GM19438 (cell line): ENCODE results near the gene LDLRAD3.

ENCODE experiments used
- ATAC-seq: cut with Tn5 transposase; IDR thresholded peaks from one replicate; pipeline ENCODE4 v1.9.1; 2021; ENCODE audit warnings: low read depth; ENCODE audit not compliant: unreplicated experiment

Gene LDLRAD3

DNA sequence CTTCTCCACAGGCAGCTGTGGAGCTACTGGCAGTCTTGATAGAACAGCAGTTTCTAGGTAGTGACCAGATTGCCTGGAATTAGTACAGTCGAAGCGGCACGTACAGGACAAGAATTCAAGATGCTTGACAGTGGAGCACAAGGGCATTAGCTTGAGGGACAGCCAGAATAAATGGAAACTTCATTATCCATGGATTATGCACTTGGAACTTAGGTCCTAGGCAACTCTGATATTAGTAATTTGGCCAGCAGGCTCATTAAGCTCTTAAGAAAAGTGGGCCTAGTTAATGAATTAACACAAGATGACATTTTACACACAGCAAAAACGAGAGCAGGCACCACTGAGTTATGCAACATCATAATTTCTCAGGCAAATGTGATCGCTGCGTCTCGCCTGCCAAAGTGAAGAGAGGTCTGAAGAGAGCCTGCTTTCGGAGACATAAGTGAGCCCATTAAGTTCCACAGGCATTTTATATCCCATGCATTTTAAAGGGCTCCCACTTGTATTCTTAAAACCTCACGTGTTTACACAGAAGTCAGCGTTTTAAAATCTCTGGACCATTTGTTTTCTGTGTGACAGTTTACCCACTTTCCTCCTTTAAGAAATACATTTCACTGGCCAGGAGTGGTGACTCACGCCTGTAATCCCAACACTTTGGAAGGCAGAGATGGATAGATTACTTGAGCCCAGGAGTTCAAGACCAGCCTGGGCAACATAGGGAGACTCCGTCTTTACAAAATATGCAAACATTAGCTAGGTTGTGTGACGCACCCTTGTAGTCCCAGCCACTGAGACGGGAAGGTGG lies 279.2 kb downstream of the LDLRAD3 start:
- ATAC-seq, result no peak

DNA sequence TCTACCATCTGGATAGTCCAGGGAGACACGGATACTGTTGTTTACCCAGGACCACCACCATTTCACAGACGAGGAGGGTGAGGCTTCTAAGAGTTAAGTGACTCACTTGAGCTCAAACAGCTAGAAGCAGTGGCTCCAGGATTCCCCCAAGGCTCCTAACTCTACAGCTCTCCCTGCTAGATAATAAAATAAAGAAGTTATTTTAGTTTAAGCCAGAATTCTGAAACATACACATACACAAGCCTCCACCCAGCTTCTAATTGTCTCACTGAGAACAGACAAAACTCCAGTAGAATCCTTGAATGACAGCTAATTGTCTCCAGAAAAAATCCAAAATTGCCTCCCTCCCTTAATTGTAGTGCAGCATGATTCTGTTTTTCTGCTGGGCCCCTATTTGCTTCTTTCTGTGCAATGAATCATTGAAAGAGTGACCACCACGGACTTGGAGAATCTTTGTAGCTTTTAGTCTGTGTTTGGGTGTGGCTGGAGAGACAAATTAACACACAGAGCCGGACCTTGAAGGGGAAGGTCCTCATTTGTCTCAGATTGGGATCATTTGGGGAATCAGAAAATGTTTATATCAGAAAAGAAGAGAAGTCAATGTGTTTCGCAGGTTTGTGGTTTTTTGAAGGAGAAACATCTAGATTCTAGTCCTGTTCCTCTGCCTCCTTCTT lies 280.5 kb downstream of the LDLRAD3 start:
- ATAC-seq, result no peak

DNA sequence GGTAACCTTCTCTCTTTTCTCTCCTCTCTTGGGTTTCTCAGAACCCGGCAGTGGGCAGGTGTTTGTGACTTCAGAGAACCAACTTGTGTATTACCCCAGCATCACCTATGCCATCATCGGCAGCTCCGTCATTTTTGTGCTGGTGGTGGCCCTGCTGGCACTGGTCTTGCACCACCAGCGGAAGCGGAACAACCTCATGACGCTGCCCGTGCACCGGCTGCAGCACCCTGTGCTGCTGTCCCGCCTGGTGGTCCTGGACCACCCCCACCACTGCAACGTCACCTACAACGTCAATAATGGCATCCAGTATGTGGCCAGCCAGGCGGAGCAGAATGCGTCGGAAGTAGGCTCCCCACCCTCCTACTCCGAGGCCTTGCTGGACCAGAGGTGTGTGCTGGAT lies 283.2 kb downstream of the LDLRAD3 start:
- ATAC-seq, result no peak

DNA sequence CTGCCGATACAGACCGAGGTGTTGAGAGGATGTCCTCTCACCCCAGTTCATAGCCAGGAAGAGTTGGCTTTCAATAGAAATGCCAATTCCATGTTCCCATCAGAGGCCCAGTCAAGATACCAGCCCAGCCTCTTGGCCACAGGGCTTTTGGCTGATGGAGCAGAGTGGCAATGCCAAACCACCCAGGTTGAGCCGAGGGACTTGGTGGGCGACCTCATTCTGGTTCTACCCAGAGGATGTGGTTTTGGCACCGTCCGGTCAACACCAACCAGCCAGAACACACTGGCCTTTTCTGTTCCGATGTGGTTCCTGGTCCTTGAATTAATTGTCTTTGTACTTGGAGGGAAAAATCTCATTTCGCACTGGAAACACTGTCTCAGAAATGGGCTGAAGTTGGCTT lies 284.8 kb downstream of the LDLRAD3 start:
- ATAC-seq, result no peak

DNA sequence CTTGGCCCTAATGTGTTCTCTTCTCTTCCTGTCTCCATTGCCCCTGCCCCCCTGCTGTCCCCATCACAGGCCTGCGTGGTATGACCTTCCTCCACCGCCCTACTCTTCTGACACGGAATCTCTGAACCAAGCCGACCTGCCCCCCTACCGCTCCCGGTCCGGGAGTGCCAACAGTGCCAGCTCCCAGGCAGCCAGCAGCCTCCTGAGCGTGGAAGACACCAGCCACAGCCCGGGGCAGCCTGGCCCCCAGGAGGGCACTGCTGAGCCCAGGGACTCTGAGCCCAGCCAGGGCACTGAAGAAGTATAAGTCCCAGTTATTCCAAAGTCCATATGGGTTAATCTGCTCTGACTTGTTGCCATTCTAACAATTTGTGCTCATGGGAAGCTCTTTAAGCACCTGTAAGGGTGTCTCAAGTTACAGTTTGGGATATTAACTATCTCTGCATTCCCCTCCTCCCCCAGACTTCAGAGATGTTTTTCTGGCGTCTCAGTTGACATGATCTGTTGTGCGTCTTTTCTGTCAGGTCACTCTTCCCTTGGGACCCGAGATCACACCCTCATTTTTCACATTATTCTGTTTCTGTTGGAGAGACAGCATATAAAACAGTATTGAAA lies 285.3 kb downstream of the LDLRAD3 start:
- ATAC-seq, result no peak

DNA sequence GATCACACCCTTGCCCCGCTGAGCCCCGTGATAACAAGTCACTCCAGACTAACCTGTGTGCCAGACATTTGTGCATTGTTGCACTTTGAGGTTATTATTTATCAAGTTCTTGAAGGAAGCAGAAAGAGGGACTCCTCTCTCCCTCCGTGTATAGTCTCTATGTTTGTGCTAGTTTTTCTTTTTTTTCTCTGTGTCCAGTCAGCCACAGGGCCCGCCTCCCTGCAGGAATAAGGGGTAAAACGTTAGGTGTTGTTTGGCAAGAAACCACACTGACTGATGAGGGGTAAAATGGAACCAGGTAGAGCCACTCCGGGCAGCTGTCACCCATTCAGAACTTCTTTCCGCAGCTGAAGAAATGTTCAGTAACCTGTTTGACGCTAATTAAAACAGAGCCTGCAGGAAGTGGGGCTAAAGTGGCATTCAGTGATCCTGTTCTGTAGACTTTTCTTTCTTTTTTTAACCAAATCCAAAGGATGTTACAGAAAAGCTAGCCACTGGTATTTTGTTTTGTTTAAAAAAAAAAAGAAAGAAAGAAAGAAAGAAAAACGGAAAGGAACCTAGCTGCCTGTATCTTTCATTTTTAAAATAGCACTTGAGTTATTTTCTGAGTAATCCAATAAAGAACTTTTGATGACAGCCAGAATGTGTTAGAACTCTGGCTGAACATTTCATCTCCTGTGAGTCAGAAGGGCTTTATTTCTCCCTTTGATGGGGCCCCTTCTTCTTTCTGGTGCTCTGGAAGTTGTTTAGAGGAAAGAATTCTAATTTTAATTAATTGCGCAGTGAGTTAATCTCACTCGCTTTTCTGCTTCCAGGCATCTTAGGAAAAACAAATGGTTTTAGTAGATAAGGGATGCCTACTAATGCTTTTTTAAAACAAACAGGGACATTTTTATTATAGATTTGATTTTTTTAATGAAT lies 287.2 kb downstream of the LDLRAD3 start:
- ATAC-seq, result no peak

DNA sequence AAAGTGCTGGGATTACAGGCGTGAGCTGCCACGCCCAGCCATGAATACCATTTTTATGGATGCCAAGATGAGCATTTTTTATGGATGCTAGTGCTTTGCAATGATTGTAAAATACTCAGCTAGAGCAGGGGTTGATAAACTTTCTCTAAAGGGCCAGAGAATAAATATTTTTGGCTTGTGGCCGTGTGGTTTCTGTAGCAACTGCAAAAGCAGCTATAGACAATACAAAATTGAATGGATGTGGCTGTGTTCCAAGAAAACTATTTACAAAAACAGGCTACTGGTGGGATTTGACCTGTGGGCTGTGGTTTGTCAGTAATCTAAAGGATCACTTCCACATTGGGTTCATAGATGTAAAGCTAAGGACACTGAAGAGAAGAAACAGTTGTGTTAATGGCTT lies 289.3 kb downstream of the LDLRAD3 start:
- no peak for ATAC-seq

DNA sequence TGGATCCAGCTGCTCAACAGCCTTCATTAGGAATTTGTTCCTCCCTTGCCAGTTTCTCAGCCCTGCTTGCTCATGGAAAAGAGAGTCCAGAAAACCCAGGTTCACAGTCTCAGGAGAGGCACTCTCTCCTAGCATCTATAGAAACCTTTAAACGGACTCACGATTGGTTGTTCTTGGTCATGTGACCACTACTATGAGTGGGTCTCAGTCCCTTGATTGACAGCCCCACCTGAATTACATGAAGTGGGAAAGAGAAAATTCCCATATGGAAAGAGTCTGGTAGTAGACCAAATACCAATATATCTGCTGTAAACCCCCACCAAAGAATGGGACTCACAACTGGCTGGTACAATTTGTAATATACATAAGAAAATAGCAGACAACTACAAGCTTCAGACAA lies 291.0 kb downstream of the LDLRAD3 start:
- ATAC-seq, result no peak

DNA sequence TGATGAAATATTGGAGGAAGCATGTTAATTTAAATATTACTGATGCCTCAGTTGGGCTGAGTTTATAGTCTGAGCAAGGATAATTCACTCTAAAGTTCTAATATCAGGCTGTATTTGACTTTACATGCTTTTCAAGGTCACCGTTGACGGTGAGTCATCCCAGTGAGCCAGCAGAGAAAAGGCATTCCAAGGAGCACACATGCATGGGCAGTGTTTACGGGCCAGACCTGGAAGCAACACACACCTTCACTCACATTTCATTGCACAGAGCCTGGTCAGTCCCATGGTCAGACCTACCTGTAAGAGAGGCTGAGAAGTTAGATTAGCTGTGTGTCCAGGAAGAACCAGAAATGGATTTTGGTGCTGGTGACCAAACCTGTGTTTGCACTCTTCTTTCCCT lies 291.9 kb downstream of the LDLRAD3 start:
- no peak for ATAC-seq

DNA sequence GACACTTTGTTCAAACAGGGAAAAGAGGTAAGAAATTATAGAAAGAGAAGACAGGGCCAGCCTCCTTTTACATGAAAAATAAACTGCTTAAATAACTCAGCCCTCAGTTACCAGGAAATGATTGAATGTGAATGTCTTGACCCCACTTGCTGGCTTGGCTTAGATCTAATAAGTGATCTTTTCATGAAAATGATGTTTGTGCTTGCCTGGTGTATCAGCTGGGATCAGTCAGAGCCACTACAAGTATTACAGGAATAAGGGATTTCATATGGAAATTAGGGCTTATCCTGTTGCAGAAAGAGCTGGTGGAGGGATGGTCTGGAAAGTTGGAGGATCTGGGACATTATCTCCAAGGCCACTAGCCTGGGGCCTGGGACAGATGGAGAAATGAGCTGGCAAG lies 293.5 kb downstream of the LDLRAD3 start:
- ATAC-seq, result no peak

DNA sequence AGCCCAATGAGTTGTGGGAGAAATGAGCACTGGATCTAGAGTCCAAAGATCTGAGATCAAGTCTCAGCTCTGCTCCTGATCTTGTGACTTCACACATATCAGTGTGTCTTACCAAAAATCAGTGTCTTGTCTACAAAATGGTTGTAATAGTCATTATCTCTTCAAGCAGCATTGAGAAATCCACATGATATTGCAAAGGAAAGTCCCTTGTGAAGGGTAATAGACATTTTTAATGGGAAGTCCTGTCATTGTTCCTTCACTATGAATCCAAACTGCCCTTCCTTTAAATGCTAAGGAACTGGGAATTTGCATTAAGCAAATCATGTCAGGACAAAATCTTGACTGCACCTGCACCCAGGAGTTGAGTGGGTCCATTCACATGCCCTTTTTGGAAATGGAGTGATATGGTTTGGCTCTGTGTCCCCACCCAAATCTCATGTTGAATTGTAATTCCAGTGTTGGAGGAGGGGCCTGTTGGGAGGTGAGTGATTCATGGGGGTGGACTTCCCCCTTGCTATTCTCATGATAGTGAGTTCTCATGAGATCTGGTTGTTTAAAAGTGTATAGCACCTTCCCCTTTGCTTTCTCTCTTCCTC lies 294.3 kb downstream of the LDLRAD3 start:
- ATAC-seq, result no peak

DNA sequence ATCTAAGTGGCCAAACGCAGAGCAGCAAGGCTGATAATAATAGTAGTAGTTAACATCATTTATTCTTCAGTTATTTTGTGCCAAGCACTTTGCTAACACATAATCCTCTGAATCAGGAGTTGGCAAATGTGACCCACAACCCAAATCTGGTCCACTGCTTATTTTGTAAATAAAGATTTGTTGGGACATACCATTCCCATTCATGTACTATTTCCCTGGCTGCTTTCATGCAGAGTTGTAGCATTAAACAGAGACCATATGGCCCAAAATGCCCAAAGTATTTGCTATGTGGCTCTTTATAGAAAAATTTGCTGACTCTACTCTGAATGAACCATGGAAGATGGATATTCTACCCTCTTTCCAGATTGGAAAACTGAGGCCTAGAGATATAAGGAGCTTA lies 295.0 kb downstream of the LDLRAD3 start:
- ATAC-seq, result no peak

DNA sequence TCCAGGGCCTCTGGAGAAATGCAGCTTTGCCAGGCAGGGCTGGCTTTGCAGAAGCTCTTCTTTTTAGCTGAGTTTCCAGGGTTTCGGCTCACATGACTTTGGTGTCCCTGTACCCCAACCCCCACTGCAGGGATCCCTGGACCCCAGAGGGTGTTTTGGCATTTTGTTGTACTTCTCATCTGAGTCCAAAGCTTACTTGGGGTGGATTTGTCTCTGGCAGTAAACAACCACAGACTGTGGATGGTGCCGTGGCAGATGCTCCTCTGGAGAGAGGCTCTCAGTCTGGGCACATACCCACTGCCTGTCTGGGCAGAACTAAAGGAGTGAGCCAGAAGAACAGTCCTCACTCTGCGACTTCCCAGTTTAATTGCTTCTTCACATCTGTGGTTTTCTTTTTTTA lies 295.8 kb downstream of the LDLRAD3 start:
- no peak for ATAC-seq

DNA sequence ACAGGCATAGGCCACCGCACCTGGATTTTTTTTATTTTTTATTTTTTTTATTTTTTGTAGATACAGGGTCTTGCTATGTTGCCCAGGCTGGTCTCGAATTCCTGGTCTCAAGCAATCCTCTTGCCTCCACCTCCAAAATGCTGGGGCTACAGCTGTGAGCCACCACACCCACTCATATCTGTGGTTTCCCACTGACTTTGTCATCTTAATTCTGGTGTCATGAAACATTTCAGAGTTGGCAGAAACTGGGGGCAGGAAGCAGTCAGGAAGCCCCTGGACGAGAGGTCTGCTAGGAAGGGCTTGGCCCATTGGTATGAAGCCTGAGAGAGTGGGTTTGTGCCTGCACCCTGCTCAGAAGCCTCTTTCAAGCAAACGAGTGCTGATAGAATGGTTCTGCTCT lies 296.3 kb downstream of the LDLRAD3 start:
- no peak for ATAC-seq

DNA sequence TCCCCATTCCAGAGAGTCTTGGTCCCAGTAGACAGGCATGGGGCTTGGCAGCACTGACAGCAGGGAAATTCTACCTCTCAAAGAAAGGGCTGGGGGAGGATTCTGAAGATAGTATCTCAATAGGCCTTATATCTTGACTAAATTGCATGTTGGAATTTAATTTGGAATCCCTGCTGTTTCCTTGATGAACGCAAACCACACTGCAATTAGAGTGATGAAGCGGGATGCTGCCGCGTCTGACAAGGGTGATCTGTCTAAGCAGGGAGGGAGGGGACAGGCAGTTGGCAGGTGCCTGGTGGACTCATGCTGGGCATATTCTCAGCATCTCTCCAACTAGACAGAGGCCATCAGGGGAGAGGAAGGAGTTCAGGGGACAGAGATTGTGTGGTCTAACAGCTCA lies 296.9 kb downstream of the LDLRAD3 start:
- ATAC-seq, result no peak

DNA sequence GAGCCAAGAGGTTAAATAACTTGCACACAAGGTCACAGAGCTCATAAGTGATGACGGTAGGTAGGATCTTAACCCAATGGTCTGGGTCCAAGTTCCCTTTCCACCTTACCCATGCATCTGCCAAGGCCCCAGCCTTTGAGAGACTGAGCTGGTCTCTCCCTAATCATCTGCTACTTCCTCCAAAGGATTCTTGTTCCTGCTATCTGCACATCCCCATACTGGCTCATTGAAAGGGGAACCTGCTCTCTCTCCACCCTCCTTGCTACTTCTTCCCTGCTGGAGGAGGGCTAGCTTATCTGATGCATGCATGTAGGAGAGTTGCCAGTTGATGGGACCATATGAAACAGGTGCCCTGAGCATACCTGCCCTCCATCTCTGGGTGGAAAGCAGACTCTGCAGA lies 297.6 kb downstream of the LDLRAD3 start:
- no peak for ATAC-seq

DNA sequence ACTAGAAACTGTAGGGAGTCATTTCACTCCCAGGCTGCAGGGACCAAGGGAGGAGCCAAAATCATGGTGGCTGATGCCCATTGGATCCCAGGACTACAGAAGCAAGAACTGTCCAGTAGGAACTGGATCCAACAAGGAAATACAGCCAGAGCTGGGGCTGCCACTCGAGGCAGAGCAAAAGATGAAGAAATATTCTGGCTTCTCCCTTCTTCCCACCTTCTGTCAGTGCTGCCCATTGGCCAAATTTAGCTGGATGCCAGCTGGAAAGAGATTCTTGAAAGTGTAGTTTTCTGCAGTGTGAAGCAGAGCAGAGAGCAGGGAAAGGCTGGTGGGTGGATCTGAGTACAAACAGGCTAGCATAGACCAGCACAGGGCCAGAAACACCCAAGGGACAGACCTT lies 299.8 kb downstream of the LDLRAD3 start:
- no peak for ATAC-seq

DNA sequence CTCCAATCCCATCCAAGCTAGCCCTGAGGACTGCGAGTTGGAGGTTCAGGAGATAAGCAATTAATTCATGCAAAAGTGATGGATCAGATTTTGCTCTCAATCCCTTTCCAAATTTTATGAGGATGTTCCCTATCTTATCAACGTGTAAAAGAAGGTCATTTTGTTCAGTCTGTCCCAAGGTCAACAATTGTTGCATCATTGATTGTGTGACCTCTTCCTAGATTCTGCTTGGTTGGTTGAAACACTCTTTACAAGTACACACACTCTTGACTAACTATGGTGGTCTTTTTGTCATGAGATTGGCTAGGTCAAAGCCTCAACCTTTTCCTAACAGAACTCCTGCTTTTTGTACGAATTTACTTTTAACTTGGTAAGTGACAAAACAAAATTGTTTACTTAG lies 303.6 kb downstream of the LDLRAD3 start:
- no peak for ATAC-seq

DNA sequence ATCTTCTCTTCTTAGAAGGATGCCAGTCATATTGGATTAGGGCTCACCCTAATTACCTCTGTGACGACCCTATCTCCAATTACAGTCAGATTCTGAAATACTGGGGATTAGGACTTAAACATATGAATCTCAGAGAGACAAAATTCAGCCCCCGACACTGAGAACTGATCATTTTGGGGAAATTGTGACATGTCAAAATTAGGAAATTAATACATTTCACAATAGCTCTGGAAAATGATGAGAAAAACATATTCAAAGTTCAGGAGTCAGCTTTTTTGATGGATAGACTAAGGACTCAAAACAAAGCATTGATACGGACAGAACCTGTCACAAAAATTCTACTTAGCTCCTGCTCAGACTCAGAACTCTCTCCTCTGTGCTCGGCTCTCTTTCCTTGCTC lies 304.6 kb downstream of the LDLRAD3 start:
- no peak for ATAC-seq

DNA sequence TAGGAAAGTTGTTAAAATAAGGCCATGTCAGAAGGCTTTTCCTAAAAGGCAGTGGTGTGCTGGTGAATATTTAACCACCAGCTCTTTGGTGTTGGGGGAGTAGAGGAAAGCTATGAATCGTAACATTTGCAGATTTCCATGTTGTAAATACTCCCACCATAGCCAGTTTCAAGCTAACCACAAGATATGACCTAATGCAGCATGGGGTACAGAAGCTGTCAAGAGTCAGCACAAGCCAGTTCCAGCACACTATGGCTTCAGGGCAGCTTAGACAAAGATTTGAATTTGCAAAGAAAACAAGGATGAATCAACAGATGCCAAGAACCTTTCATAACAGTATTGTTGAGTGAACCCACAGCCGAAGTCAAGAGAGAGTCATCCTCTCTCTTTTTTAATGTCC lies 305.4 kb downstream of the LDLRAD3 start:
- no peak for ATAC-seq
